ENCODE results near the gene SFXN3.

GRCh38 chr10:101018600-101019439 is 12.2 kb upstream of the SFXN3 start:
- TF ChIP-seq CTCF (conservative IDR thresholded peaks at IDR 0.05; ENCODE audit: low read depth, low read length): peak; percentile 92
- no peak for TF ChIP-seq EZH2 (IDR thresholded peaks at IDR 0.05; ENCODE audit: borderline replicate concordance, low read depth, low read length, poor library complexity, severe bottlenecking)

Measured in A673 (cell line).